Stimulated activated effector memory CD8-positive, alpha-beta T cell treated with anti-CD3 and anti-CD28 coated beads, Interleukin-12 subunit alpha, Interleukin-12 subunit beta, amount 100 ng/mL, for 72 hours (primary cell): ENCODE measurements around the gene IMMT.
A peak's percentile ranks its signal among the peaks of the same experiment; 100 is the strongest.

Experiments
- ATAC-seq: fragments of 150-1000 bp; cut with Tn5 transposase; 2 replicates; pipeline ENCODE4 v1.10.0; 2021
- DNase-seq, 2 donors: peaks; one replicate each; pipeline ENCODE4 v3.0.0; 2021 to 2022; ENCODE audit warnings: low spot score in 2 of 2
- H3K27ac Mint-ChIP-seq: one replicate; pipeline ENCODE4 v1.8.0; 2022; ENCODE audit warnings: mild to moderate bottlenecking, mixed read lengths
- H3K36me3 Mint-ChIP-seq: one replicate; pipeline ENCODE4 v1.8.0; 2022; ENCODE audit warnings: mild to moderate bottlenecking, mixed read lengths
- H3K4me1 Mint-ChIP-seq: one replicate; pipeline ENCODE4 v1.8.0; 2022; ENCODE audit warnings: mixed read lengths
- H3K4me3 Mint-ChIP-seq: one replicate; pipeline ENCODE4 v1.8.0; 2022; ENCODE audit warnings: mild to moderate bottlenecking, mixed read lengths
- H3K9me3 Mint-ChIP-seq: one replicate; pipeline ENCODE4 v1.8.0; 2022; ENCODE audit warnings: mixed read lengths

The IMMT gene

DNA sequence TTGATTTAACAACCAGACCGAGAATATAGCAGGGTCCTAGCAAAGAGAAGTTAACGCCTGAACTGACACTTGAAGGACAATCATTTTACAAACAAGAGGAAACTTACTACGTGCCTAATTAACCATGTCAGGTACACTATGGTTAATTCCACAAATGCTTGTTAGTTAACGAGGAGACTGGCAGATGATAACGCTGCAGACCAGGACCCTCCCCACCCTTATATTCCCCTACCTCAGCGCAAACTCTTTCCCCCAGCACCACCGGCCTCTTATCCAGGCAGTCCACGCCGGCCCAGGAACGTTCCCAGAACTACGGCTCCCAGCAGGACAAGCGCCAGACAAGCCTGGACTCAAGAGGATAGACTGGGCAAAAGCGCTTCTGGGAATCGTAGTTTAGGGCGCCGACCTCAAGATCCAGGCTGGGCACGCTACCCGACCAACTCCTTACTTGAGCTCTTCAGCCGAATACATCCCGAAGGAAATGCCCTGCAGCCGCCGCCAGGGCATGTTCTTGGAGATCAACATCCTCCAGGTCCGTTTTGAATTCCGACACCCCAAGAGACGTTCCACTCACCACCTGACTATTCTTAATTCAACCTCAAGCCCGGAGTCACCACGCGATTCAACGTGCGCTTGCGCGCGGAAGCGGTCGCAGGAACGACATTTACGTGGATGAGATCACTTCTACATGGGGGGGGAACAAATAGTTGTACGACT, 89.9 kb downstream of the IMMT start, which contains the start of gene POLR1A:
Gene POLR1A, minus strand, starts transcription at position 635 of the 717 bp plus-strand sequence. Its CDS starts 110 bp downstream, at position 525.
- Mint-ChIP-seq H3K4me1 (peaks cover 70% of the 10 kb centered on the region), H3K36me3 (peaks cover 71% of the 10 kb centered on the region), H3K9me3 (no peaks in the 10 kb centered on the region)

DNA sequence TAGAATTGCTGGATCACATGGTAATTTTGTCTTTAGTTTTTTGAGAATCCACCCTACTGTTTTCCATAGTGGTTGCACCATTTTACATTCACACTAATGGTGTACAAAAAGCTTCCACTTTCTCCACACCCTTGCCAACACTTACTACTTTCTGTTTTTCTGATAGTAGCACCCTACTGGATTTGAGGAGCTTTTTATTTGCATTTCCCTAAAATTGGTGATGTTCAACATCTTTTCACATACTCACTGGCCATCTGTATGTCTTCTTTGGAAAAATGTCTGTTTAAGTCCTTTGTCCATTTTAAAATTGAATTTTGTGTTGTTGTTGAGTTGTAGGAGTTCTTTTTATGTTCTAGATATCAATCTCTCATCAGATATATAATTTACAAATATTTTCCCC, 93.1 kb downstream of the IMMT start:
- ATAC-seq (no peak), DNase-seq (no peak)
- Mint-ChIP-seq H3K36me3 (peaks cover 71% of the 10 kb centered on the region), H3K27ac (no peak overlapping the region), H3K4me1 (peaks cover 49% of the 10 kb centered on the region), H3K9me3 (no peaks in the 10 kb centered on the region), H3K4me3 (no peak overlapping the region)

More for the DNA sequence above, 89.9 kb downstream of the IMMT start, which contains the start of gene POLR1A:
- H3K27ac Mint-ChIP-seq, result peak within 1 kb of the TSS; percentile 99
- peak; percentile 90 for ATAC-seq
- peak within 1 kb of the TSS; percentile 85 for H3K4me3 Mint-ChIP-seq
- peak; percentile 66 to 89 for DNase-seq

DNA sequence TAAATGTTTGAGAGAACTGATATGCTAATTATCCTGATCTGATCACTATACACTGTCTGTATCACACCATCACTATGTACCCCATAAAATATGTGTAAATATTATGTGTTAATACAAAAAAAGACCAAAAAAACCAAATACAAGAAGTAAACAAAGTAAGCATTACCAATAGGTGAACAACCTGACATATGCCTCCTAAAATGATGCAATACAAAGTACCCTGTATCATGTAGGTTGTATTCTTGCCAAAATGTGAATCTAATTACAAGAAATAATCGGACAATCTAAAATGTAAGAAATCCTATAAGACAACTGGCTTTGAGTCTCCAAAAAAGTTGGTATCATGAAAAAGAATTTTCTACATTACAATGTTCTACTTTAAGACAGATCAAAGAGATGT, 97.3 kb downstream of the IMMT start:
- DNase-seq, result no peak
- Mint-ChIP-seq H3K36me3 (peaks cover 98% of the 10 kb centered on the region), H3K27ac (no peak overlapping the region), H3K9me3 (no peaks in the 10 kb centered on the region), H3K4me3 (no peak overlapping the region), H3K4me1 (peaks cover 42% of the 10 kb centered on the region)
- no peak for ATAC-seq

GRCh38 chr2:86097114-86097896, 98.0 kb downstream of the IMMT start:
- Mint-ChIP-seq H3K9me3 (no peaks in the 10 kb centered on the region), H3K4me1 (peaks cover 36% of the 10 kb centered on the region), H3K27ac (no peak overlapping the region), H3K4me3 (no peak overlapping the region), H3K36me3 (peaks cover 99% of the 10 kb centered on the region)
- DNase-seq, result no peak
- ATAC-seq, result no peak

DNA sequence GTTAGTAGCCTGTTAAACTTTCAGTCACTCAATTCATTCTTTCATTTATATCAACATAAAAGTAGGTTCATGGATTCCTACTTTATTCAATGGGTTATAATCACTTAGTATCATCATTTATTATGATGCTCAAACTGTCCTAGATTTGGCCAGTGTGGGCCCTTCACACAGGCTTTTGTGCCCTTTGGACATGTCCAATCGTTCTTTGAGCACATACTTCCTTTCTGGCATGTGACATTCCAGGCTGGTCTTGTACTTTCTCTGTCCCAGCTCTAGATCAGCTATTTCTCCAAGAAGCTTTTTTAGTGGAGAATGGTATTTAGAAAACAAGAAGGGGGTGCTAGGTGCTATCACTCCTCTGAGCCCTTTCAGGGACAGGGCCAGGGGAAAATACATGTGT, 101.0 kb downstream of the IMMT start:
- H3K36me3 Mint-ChIP-seq, result peaks cover 96% of the 10 kb centered on the region

More for the DNA sequence above, 101.0 kb downstream of the IMMT start:
- Mint-ChIP-seq H3K9me3 (no peaks in the 10 kb centered on the region), H3K4me1 (peaks cover 26% of the 10 kb centered on the region), H3K27ac (peak overlapping the region; percentile 69), H3K4me3 (no peak overlapping the region)
- DNase-seq (no peak), ATAC-seq (no peak)
